Tibial nerve (tissue), 4 donors: ENCODE results near the gene SVOPL. TPM values are rescaled to one million over a fixed set of nuclear protein-coding genes. Genes with fewer than 3 reads are reported as not detected.

ENCODE experiments used
- DNase-seq, 2 donors: peaks; one replicate each; pipeline ENCODE4 v3.0.0-alpha.2; 2019; ENCODE audit warnings: low spot score in 2 of 2
- H3K27ac ChIP-seq, 4 donors: fragments of 200-600 bp; sonication (generic) in 3 of 4; one replicate each; pipeline ENCODE4 v1.5.1; 2017 to 2019; ENCODE audit warnings: mild to moderate bottlenecking in 1 of 4
- H3K27me3 ChIP-seq, 2 donors: fragments of 200-600 bp; sonication (generic) in 1 of 2; one replicate each; pipeline versions ENCODE4 v1.5.1 to v1.6.0; 2017 to 2019
- H3K36me3 ChIP-seq, 3 donors: fragments of 200-600 bp; sonication (generic); one replicate each; pipeline ENCODE4 v1.5.1; 2018 to 2019
- H3K4me1 ChIP-seq, 4 donors: fragments of 200-600 bp; sonication (generic) in 3 of 4; one replicate each; pipeline ENCODE4 v1.5.1; 2017 to 2019
- H3K4me3 ChIP-seq, 4 donors: fragments of 200-600 bp; sonication (generic) in 3 of 4; one replicate each; pipeline ENCODE4 v1.5.1; 2017 to 2019; ENCODE audit warnings: mild to moderate bottlenecking in 1 of 4, moderate library complexity in 1 of 4
- H3K9me3 ChIP-seq, 4 donors: fragments of 200-600 bp; sonication (generic) in 3 of 4; one replicate each; pipeline ENCODE4 v1.5.1; 2017 to 2019
- CTCF ChIP-seq, 5 experiments: fragments of 200-600 bp in 3 of 5; fragments of 450-650 bp in 2 of 5; sonication (generic) in 3 of 5; IDR thresholded peaks; one replicate each; pipeline ENCODE4 v1.5.1; 2016 to 2019; ENCODE audit warnings: antibody characterized with exemption in 5 of 5, mild to moderate bottlenecking in 3 of 5, moderate library complexity in 2 of 5
- EP300 ChIP-seq, 2 donors: sonication (generic); formaldehyde crosslinking; IDR thresholded peaks; one replicate each; pipeline ENCODE4 v1.6.1; 2017; ENCODE audit warnings: antibody characterized with exemption in 2 of 2, mild to moderate bottlenecking in 1 of 2
- POLR2A ChIP-seq, 2 donors: fragments of 450-650 bp; IDR thresholded peaks; one replicate each; pipeline ENCODE4 v1.6.1; 2017; ENCODE audit warnings: antibody characterized with exemption in 2 of 2, mild to moderate bottlenecking in 2 of 2, moderate library complexity in 2 of 2
- WGBS, 2 donors: methylation state at CpG; one replicate each; pipeline ENCODE4 v1.1.5; 2018; 5-methylcytosine and 5-hydroxymethylcytosine counted together
- total RNA-seq, 4 donors: library from RNA; depleted of rRNA; stranded (reverse); fragments of >200 nt; gene quantifications; one replicate each; pipeline ENCODE4 v1.1.0, GENCODE V29; 2016

The SVOPL gene
- total RNA-seq, 4 donors from 2014 or later: not detected

GRCh38 chr7:138645284-138645683 is 55.9 kb downstream of the SVOPL start:
- DNase-seq: no peak
- Histone ChIP-seq H3K4me1 (no peaks in the 10 kb centered on the region), H3K9me3 (no peaks in the 10 kb centered on the region), H3K27me3 (no peaks in the 10 kb centered on the region), H3K27ac (no peak overlapping the region), H3K4me3 (no peak overlapping the region), H3K36me3 (no peaks in the 10 kb centered on the region)
- 89 to 94% methylated on average over 7 of the region's 7 CpGs for WGBS, 2 donors
- TF ChIP-seq EP300 (IDR thresholded peaks at IDR 0.05) (no peak), CTCF (IDR thresholded peaks at IDR 0.05) (no peak), POLR2A (IDR thresholded peaks at IDR 0.05) (no peak)

GRCh38 chr7:138632826-138633602 is 68.1 kb downstream of the SVOPL start:
- H3K4me1 ChIP-seq: no peaks in the 10 kb centered on the region
- no peak for DNase-seq
- no peaks in the 10 kb centered on the region for H3K36me3 ChIP-seq
- WGBS, 2 donors: 54 to 64% methylated on average over 12 of the region's 12 CpGs
- TF ChIP-seq CTCF (IDR thresholded peaks at IDR 0.05): no peak
- no peak for TF ChIP-seq POLR2A (IDR thresholded peaks at IDR 0.05)
- TF ChIP-seq EP300 (IDR thresholded peaks at IDR 0.05): no peak
- H3K4me3 ChIP-seq: no peak overlapping the region
- no peaks in the 10 kb centered on the region for H3K9me3 ChIP-seq
- no peak overlapping the region for H3K27ac ChIP-seq
- no peaks in the 10 kb centered on the region for H3K27me3 ChIP-seq

- Histone ChIP-seq H3K4me3 (no peak overlapping the region), H3K27me3 (no peaks in the 10 kb centered on the region), H3K9me3 (no peaks in the 10 kb centered on the region), H3K27ac (no peak overlapping the region), H3K36me3 (no peaks in the 10 kb centered on the region), H3K4me1 (no peaks in the 10 kb centered on the region)
- DNase-seq: no peak
- TF ChIP-seq CTCF (IDR thresholded peaks at IDR 0.05): no peak
- no peak for TF ChIP-seq EP300 (IDR thresholded peaks at IDR 0.05)
- TF ChIP-seq POLR2A (IDR thresholded peaks at IDR 0.05): no peak
- WGBS, 2 donors: 69 to 74% methylated on average over 2 of the region's 2 CpGs
These were observed 68.8 kb downstream of the SVOPL start for GRCh38 chr7:138632384-138632783.

- H3K27me3 ChIP-seq: no peaks in the 10 kb centered on the region
- no peak for TF ChIP-seq CTCF (IDR thresholded peaks at IDR 0.05)
- TF ChIP-seq POLR2A (IDR thresholded peaks at IDR 0.05): no peak
- TF ChIP-seq EP300 (IDR thresholded peaks at IDR 0.05): no peak
These were observed 71.0 kb downstream of the SVOPL start for GRCh38 chr7:138630059-138630610.

GRCh38 chr7:138627361-138627760 is 73.8 kb downstream of the SVOPL start:
- TF ChIP-seq EP300 (IDR thresholded peaks at IDR 0.05): no peak
- TF ChIP-seq CTCF (IDR thresholded peaks at IDR 0.05): no peak
- TF ChIP-seq POLR2A (IDR thresholded peaks at IDR 0.05): no peak
- Histone ChIP-seq H3K4me1 (no peaks in the 10 kb centered on the region), H3K9me3 (no peaks in the 10 kb centered on the region), H3K27me3 (no peaks in the 10 kb centered on the region), H3K27ac (no peak overlapping the region), H3K36me3 (no peaks in the 10 kb centered on the region), H3K4me3 (no peak overlapping the region)
- no peak for DNase-seq
- 80 to 88% methylated on average over 6 of the region's 6 CpGs for WGBS, 2 donors

More at GRCh38 chr7:138630059-138630610, 71.0 kb downstream of the SVOPL start:
- H3K27ac ChIP-seq: no peak overlapping the region
- no peaks in the 10 kb centered on the region for H3K36me3 ChIP-seq
- no peak overlapping the region for H3K4me3 ChIP-seq
- H3K4me1 ChIP-seq: no peaks in the 10 kb centered on the region
- DNase-seq: no peak
- H3K9me3 ChIP-seq: no peaks in the 10 kb centered on the region
- WGBS, 2 donors: 92 to 95% methylated on average over 8 of the region's 8 CpGs
